ENCODE measurements around the gene PFN1. TPM values are rescaled to one million over a fixed set of nuclear protein-coding genes. Genes with fewer than 3 reads are reported as not detected.

The PFN1 gene
- total RNA-seq, 1 experiment from 2014 or later: 1,213 TPM

- intact Hi-C loops (cut with micrococcal nuclease): no loop called here
- H4K20me1 ChIP-seq (ENCODE audit: insufficient read depth): peaks cover 12% of the 10 kb centered on the region; the same call in 1 of the 2 replicates
These were observed 5.4 kb downstream of the PFN1 start for GRCh38 chr17:4942760-4943508.

GRCh38 chr17:4941319-4941610, 7.1 kb downstream of the PFN1 start:
- ChIA-PET CTCF (no interaction called here), RAD21 (ENCODE audit: low non-redundant PET in 1 of 2, low total read pairs in 2 of 2, uncharacterized antibody in 2 of 2, unreplicated experiment in 2 of 2) (no interaction called here), POLR2A (interaction anchor here (1.0 to 2.1 kb wide), 2 partner anchors 46 to 121 kb away, joined by 3 to 7 read pairs; partner anchors contain the start of gene CAMTA2)
- TF ChIP-seq JUND (IDR thresholded peaks at IDR 0.05): no peak
- no peak for TF ChIP-seq YY1 (IDR thresholded peaks at IDR 0.05; ENCODE audit: extremely low read depth, insufficient replicate concordance, low read depth, low read length)
- TF ChIP-seq ZFX (IDR thresholded peaks at IDR 0.05): no peak
- Histone ChIP-seq H3K9ac (ENCODE audit: low read length) (peak overlapping the region; percentile 96), H4K20me1 (ENCODE audit: insufficient read depth) (peaks cover 3% of the 10 kb centered on the region; the same call in 1 of the 2 replicates), H3K9me2 (ENCODE audit: insufficient read depth) (no peaks in the 10 kb centered on the region), H3K27me3 (ENCODE audit: insufficient read depth, low read length) (no peaks in the 10 kb centered on the region), H2AFZ (ENCODE audit: low read depth, low read length, poor library complexity, severe bottlenecking) (no peak overlapping the region), H3K4me3 (replicated peaks in 1 of 2; ENCODE audit: low read depth in 1 of 2, low read length in 2 of 2) (peak overlapping the region; percentile 86 to 93), H3K27ac (ENCODE audit: low read depth, low read length) (peak overlapping the region; percentile 95), H3K79me2 (ENCODE audit: insufficient read depth, low read length) (peaks cover 78% of the 10 kb centered on the region), H3K36me3 (ENCODE audit: control insufficient read depth in 1 of 2, insufficient read depth in 2 of 2, low read length in 2 of 2) (peaks cover 8 to 31% of the 10 kb centered on the region in 2 experiments; a peak in 2 of 4 replicates), H3K4me2 (ENCODE audit: low read length) (peak overlapping the region; percentile 100), H3K4me1 (ENCODE audit: control insufficient read depth in 1 of 2, insufficient read depth in 2 of 2, low read length in 2 of 2) (peaks cover 23 to 50% of the 10 kb centered on the region in 2 experiments), H3K9me3 (ENCODE audit: control insufficient read depth in 1 of 2, insufficient read depth in 1 of 2, low read depth in 1 of 2, low read length in 2 of 2) (no peaks in the 10 kb centered on the region)
- ATAC-seq (no peak), DNase-seq (ENCODE audit: low read depth, low spot score) (no peak)
- intact Hi-C loops (cut with micrococcal nuclease): no loop called here
- no TSS peak for BruUV-seq (replicated peaks)

More at GRCh38 chr17:4942760-4943508, 5.4 kb downstream of the PFN1 start:
- BruUV-seq (replicated peaks): no TSS peak
- Histone ChIP-seq H3K4me3 (replicated peaks in 1 of 2; ENCODE audit: low read depth in 1 of 2, low read length in 2 of 2) (no peak overlapping the region), H3K9me2 (ENCODE audit: insufficient read depth) (no peaks in the 10 kb centered on the region), H3K9ac (ENCODE audit: low read length) (no peak overlapping the region), H3K4me2 (ENCODE audit: low read length) (no peak overlapping the region), H3K27ac (ENCODE audit: low read depth, low read length) (0 out of 2 replicates have a peak overlapping the region, but pooled peaks have one; percentile 15), H3K4me1 (ENCODE audit: control insufficient read depth in 1 of 2, insufficient read depth in 2 of 2, low read length in 2 of 2) (peaks cover 28 to 56% of the 10 kb centered on the region in 2 experiments), H3K27me3 (ENCODE audit: insufficient read depth, low read length) (no peaks in the 10 kb centered on the region), H3K9me3 (ENCODE audit: control insufficient read depth in 1 of 2, insufficient read depth in 1 of 2, low read depth in 1 of 2, low read length in 2 of 2) (no peaks in the 10 kb centered on the region), H3K79me2 (ENCODE audit: insufficient read depth, low read length) (peaks cover 91% of the 10 kb centered on the region), H2AFZ (ENCODE audit: low read depth, low read length, poor library complexity, severe bottlenecking) (no peak overlapping the region), H3K36me3 (ENCODE audit: control insufficient read depth in 1 of 2, insufficient read depth in 2 of 2, low read length in 2 of 2) (peaks cover 9 to 32% of the 10 kb centered on the region in 2 experiments; a peak in 2 of 4 replicates)
- ChIA-PET POLR2A (interaction anchor here (2.0 kb wide), 1 partner anchor 25 kb away, joined by 5 read pairs; the partner anchor contains the start of gene SPAG7), RAD21 (ENCODE audit: low non-redundant PET in 1 of 2, low total read pairs in 2 of 2, uncharacterized antibody in 2 of 2, unreplicated experiment in 2 of 2) (no interaction called here), CTCF (no interaction called here)
- no peak for ATAC-seq
- no peak for DNase-seq (ENCODE audit: low read depth, low spot score)
- no peak for TF ChIP-seq CBX3 (IDR thresholded peaks at IDR 0.05; ENCODE audit: low read depth)
- no peak for TF ChIP-seq EZH2 (IDR thresholded peaks at IDR 0.05)
- peak; percentile 37; the same call in 1 of the 2 replicates for TF ChIP-seq POLR2AphosphoS5 (IDR thresholded peaks at IDR 0.05; ENCODE audit: low read depth, low read length)

All from HCT116 (cell line).